ENCODE results near the gene CTDSPL.

Gene CTDSPL

GRCh38 chr3:37918627-37919026 lies 56.9 kb downstream of the CTDSPL start:
- Histone ChIP-seq H3K27me3 (ENCODE audit: insufficient read depth, poor library complexity, severe bottlenecking) (peaks cover 5% of the 10 kb centered on the region), H3K27ac (replicated peaks) (no peak overlapping the region), H3K4me3 (replicated peaks; ENCODE audit: insufficient read depth, low read length) (no peak overlapping the region)
- TF ChIP-seq SPI1 (IDR thresholded peaks at IDR 0.05; ENCODE audit: borderline replicate concordance, low read depth) (no peak), GABPA (IDR thresholded peaks at IDR 0.05; ENCODE audit: low read depth) (no peak), POLR2AphosphoS5 (IDR thresholded peaks at IDR 0.05; ENCODE audit: low read depth) (no peak), CTCF (IDR thresholded peaks at IDR 0.05; ENCODE audit: insufficient read depth, low read length) (no peak), REST (IDR thresholded peaks at IDR 0.05; ENCODE audit: insufficient replicate concordance, low read depth) (no peak)
- no peak for DNase-seq (ENCODE audit: low read depth in 1 of 2, low spot score in 1 of 2)

- Histone ChIP-seq H3K27ac (replicated peaks) (no peak overlapping the region), H3K4me3 (replicated peaks; ENCODE audit: insufficient read depth, low read length) (no peak overlapping the region), H3K27me3 (ENCODE audit: insufficient read depth, poor library complexity, severe bottlenecking) (peaks cover 5% of the 10 kb centered on the region)
- no peak for TF ChIP-seq GABPA (IDR thresholded peaks at IDR 0.05; ENCODE audit: low read depth)
- TF ChIP-seq POLR2AphosphoS5 (IDR thresholded peaks at IDR 0.05; ENCODE audit: low read depth) = no peak
- TF ChIP-seq CTCF (IDR thresholded peaks at IDR 0.05; ENCODE audit: insufficient read depth, low read length) = no peak
- no peak for TF ChIP-seq SPI1 (IDR thresholded peaks at IDR 0.05; ENCODE audit: borderline replicate concordance, low read depth)
- TF ChIP-seq REST (IDR thresholded peaks at IDR 0.05; ENCODE audit: insufficient replicate concordance, low read depth) = no peak
- no peak for DNase-seq (ENCODE audit: low read depth in 1 of 2, low spot score in 1 of 2)
Observed at GRCh38 chr3:37920156-37920699, 58.5 kb downstream of the CTDSPL start.

GRCh38 chr3:37921025-37921424 lies 59.3 kb downstream of the CTDSPL start:
- TF ChIP-seq SPI1 (IDR thresholded peaks at IDR 0.05; ENCODE audit: borderline replicate concordance, low read depth) = no peak
- H3K27ac ChIP-seq (replicated peaks) = no peak overlapping the region
- DNase-seq (ENCODE audit: low read depth in 1 of 2, low spot score in 1 of 2) = no peak
- H3K4me3 ChIP-seq (replicated peaks; ENCODE audit: insufficient read depth, low read length) = no peak overlapping the region
- peaks cover 5% of the 10 kb centered on the region for H3K27me3 ChIP-seq (ENCODE audit: insufficient read depth, poor library complexity, severe bottlenecking)

- TF ChIP-seq SPI1 (IDR thresholded peaks at IDR 0.05; ENCODE audit: borderline replicate concordance, low read depth) (no peak), POLR2AphosphoS5 (IDR thresholded peaks at IDR 0.05; ENCODE audit: low read depth) (no peak), CTCF (IDR thresholded peaks at IDR 0.05; ENCODE audit: insufficient read depth, low read length) (no peak), REST (IDR thresholded peaks at IDR 0.05; ENCODE audit: insufficient replicate concordance, low read depth) (no peak), GABPA (IDR thresholded peaks at IDR 0.05; ENCODE audit: low read depth) (no peak)
- peak in 1 of 2 experiments; percentile 7 for DNase-seq (ENCODE audit: low read depth in 1 of 2, low spot score in 1 of 2)
- Histone ChIP-seq H3K27me3 (ENCODE audit: insufficient read depth, poor library complexity, severe bottlenecking) (no peaks in the 10 kb centered on the region), H3K4me3 (replicated peaks; ENCODE audit: insufficient read depth, low read length) (no peak overlapping the region), H3K27ac (replicated peaks) (no peak overlapping the region)
Observed at GRCh38 chr3:37922721-37923568, 61.3 kb downstream of the CTDSPL start.

Measured in HL-60 (cell line).